ENCODE data around the gene PTTG1.
A peak's percentile ranks its signal among the peaks of the same experiment; 100 is the strongest.

PTTG1 gene

DNA sequence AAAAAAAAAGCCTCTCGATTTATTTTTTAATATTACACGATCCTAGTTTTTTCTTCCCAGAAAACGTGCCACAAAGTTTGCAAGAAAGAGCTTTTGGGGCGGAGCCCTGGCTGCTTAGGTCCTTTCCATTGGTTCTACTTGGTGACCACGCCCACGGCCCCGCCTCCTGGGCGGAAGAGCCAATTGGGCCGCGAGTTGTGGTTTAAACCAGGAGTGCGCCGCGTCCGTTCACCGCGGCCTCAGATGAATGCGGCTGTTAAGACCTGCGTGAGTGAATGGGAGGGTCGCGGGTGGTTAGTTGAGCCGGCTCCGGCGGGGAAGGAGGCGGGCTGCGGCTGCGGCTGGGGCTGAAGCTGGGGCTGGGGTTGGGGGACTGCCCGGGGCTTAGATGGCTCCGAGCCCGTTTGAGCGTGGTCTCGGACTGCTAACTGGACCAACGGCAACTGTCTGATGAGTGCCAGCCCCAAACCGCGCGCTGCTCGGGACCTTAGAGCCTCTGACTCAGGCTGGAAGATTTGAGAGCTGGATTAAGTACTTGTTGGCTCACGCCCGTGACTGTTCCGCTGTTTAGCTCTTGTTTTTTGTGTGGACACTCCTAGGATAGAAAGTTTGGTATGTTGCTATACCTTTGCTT lies at the start of gene PTTG1:
TSS of gene PTTG1 (plus strand) at position 231 of the 634 bp plus-strand sequence. CDS start 458 bp downstream, outside the sequence.
- DNase-seq (ENCODE audit: low read depth in 2 of 2) = peak; percentile 81 to 90

DNA sequence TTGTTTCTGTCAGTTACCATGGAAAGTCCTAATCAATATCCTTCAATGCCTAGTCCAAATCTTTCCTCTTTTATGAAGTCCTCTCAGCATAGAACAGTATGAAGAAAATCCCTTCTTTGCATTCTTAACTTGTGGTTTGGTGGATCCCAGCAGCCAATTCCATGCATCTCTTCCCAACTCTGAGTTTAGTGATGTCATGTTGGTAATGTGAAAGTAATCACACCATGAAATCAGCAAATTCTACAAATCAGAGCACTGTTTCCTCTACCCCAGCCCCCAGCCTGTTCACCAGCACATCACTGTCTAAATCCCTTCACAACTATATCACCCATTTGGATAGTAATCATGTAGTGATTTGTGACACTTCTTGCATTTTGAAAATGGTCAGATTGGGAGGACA lies 46.5 kb upstream of the PTTG1 start:
- no peak for DNase-seq (ENCODE audit: low read depth in 2 of 2)

DNA sequence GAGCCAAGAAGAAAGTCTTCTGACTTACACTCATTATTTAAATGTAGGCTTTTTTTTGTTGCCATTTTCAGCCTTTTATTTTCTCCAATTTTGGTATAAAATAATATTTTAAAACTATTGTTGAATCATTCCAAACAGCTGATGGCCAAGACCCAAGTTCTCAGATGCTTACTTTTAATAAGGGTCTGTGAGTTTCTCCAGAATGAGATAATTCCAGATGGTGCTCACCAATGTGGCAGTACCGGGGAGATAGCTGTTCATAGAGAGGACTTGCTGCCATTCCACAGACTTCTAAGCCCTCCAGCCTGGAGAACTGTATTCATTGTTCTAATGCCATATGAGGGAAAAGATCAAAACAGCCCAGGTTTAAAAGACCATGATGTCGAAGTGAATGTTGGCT lies 46.0 kb upstream of the PTTG1 start:
- no peak for DNase-seq (ENCODE audit: low read depth in 2 of 2)

GRCh38 chr5:160376416-160376815 lies 45.2 kb upstream of the PTTG1 start:
- DNase-seq (ENCODE audit: low read depth in 2 of 2) = no peak

DNA sequence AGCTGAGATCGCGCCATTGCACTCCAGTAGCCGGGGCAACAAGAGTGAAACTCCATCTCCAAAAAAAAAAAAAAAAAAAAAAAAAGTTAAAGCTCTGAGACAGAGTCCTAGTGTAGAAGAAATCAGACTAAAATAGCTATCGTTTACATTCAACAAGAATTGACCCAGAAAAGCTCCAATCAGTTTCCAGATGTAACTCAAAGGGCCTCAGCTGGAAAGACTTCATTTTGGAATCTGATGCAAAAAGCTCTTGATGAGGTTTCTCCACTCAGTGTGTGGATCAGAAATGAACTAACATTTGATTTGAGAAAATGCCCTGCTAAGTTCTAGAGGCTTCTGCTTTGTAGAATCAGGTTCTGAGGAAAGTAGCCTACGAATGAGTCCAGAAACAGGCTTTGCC lies 44.0 kb upstream of the PTTG1 start:
- DNase-seq (ENCODE audit: low read depth in 2 of 2) = no peak

GRCh38 chr5:160378330-160378729 lies 43.3 kb upstream of the PTTG1 start:
- DNase-seq (ENCODE audit: low read depth in 2 of 2) = no peak

DNA sequence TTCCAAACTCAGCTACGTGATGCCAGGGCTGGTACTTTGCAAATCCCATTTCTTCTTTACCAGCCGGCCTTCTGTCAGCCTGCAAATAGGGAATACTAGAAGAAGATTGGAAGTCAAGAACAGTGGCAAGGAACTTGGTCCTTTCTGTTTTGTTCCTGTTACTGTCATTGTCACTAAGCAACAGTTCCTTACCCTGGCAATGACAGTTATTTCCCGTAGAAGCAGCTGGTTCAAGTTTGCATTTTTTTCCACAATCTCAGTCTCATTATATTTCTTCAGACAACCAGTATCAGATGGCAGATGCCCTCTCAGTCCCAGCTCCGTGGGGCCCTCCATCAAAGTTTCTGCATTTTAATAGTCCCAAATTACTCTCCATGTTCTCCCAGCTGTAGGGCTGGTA lies 42.1 kb upstream of the PTTG1 start:
- no peak for DNase-seq (ENCODE audit: low read depth in 2 of 2)

DNA sequence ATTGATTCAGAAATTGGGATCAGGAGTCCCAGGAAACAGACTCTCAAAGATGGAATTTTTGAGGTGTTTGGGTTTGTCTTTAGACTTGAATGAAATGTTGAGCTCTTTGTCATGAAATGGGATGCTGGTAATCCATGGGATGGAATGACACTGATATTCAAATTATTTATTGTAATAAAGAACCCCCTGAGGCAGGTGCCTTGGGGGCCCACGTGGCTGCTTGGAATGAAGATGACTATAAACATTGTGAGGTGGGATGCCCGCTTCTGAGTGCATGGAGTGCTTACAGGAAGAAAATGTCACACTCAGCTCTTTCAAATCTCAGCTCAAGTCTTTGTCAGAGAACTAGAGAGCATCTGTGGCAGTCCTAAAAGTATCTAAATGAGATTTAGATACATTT lies 41.6 kb upstream of the PTTG1 start:
- no peak for DNase-seq (ENCODE audit: low read depth in 2 of 2)

DNA sequence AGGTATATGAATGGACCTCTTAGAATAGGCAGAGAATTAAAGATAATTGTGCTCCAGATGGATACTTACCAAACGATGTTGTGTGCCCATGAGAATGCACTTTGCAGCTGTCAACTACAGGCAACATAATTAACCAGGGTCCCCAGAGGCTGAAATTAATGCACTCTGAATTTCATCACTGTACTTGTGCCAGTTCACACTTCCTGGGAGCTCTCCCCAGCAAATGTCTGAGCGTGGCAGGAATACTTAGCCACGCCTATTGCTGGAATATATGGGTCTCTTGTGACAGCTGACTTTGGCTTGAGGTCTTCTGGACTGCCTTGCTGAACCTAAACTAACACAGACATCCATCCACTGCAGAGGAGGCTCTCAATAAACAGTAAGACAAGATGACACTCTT lies 39.3 kb upstream of the PTTG1 start:
- DNase-seq (ENCODE audit: low read depth in 2 of 2) = no peak

GRCh38 chr5:160384681-160385080 lies 37.0 kb upstream of the PTTG1 start:
- no peak for DNase-seq (ENCODE audit: low read depth in 2 of 2)

DNA sequence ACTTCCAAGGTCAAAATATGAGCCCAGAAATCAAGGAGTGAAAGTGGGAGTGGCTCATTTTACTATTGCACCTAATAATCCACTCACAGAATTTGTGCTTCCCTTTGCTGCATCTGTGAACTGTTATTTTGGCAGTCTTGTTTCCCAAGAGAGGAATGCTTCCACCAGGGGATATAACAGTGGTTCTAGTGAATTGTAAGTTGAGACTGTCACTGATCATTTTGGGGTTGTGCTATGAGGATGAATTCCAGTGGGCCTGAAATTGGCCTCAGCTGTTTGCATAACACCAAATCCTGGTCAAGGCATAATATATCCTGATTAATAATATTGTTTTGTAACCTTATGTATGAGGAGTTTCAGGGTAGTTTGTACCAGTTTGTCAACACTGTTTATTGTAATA lies 36.2 kb upstream of the PTTG1 start:
- no peak for DNase-seq (ENCODE audit: low read depth in 2 of 2)

DNA sequence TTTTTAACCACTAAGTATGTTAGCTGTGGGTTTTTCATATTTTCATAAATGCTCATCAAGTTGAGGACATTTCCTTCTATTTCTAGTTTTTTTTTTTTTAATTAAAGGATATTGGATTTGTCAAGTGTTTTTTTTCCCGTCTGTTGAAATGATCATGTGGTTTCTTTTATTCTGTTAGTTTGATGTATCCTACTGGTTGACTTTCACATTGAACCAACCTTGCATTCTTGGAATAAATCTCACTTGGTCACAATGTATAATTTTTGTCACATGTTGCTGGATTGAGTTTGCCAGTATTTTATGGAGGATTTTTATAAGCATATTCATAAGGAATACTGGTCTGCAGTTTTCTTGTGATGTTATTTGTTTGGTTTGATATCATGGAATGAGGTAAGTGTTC lies 34.2 kb upstream of the PTTG1 start:
- DNase-seq (ENCODE audit: low read depth in 2 of 2) = no peak

- no peak for DNase-seq (ENCODE audit: low read depth in 2 of 2)
These were observed 30.6 kb upstream of the PTTG1 start for GRCh38 chr5:160390787-160391696.

DNA sequence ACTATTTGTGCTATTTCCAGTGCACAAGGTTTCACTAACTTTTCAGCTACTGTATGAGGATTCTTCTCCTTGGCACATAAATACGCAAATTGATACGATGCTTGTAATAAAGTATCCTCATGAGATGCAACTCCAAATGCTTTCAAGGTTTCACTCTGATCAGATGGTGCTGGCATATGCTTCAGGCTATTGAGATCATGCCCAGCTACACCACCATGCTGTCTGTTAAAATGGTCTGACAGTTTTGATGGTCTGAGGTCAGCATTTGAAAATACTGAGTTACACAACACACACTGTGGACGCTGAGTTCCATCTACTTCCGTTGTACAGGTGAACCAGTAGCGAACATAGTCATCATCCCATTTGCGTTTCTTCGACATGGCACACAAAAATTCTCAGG lies 26.5 kb upstream of the PTTG1 start:
- no peak for DNase-seq (ENCODE audit: low read depth in 2 of 2)

- DNase-seq (ENCODE audit: low read depth in 2 of 2) = no peak
These were observed 24.2 kb upstream of the PTTG1 start for GRCh38 chr5:160397492-160397891.

DNA sequence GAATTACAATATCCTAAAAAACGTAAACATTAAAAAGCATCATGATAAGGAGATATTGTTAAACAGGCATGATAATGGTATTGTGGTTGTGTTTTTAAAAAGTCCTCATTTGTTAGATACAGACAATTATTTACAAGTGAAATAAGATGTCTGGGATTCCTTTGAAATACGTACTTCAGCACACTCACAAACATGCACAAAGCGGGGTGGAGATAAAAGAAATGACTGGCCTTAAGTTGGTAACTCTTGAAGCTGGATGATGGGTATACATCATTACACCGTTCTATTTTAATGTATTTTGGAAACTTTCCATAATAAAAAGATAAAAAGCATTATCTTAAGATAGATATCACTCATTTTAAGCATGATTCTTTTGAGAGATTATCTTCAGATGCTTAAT lies 22.8 kb upstream of the PTTG1 start:
- DNase-seq (ENCODE audit: low read depth in 2 of 2) = no peak

DNA sequence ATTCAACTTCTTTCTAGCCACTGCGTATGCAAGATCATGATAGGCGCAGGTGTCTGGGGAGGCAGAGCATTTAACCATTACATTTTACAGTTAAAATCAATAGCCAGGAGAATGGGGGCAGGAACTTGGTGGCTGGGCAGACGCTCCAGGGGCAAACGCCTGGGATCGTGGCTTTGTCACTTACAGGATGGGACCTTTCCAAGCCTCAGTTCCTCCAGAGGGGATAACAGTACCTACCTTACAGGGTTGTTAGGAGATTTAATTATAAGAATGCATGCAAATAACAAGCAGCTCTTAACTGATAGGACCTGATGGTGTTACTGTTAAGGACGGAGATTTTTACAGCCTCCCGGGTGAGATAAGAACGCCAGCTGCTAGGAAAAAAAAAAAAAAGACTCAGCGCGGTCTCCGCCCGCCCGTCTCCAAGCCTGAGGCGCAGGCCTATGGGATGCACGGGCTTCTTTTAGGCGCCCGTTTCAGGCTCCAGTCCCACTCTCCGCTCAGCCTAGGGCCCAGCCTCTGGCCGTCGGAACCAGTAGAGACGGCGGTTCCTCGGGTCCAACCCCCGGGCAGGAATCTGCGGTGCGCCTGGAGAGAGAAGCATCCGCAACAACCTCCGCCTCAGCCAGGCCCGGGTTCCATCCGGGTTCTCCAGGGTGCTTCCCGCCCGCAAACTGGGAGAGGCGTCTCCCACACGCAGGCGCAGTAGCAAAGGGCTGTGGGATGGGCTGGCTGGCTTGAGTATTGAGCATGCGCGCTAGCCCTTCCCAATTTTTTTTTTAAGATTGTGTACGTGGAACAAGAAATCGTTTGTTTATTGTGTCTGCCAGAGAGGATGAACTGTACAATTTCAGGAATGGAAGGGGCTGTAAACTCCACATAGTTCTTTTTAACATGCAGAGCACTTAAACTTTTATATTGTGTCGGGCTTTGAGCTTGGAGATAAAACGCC lies 22.0 kb upstream of the PTTG1 start, which contains the start of gene FAM200C:
TSS of gene FAM200C (minus strand) at position 653 of the 952 bp plus-strand sequence. CDS start 4,564 bp downstream, outside the sequence.
- DNase-seq (ENCODE audit: low read depth in 2 of 2) = peak; percentile 28 to 51

GRCh38 chr5:160418561-160419457 lies 2.8 kb upstream of the PTTG1 start, which contains the start of gene SLU7:
Gene SLU7, minus strand, starts transcription at chr5:160419081. Its CDS starts 3,787 bp downstream, at chr5:160415294.
- peak; percentile 88 to 90 for DNase-seq (ENCODE audit: low read depth in 2 of 2)

GRCh38 chr5:160419458-160420330 lies 2.0 kb upstream of the PTTG1 start:
- no peak for DNase-seq (ENCODE audit: low read depth in 2 of 2)

- no peak for DNase-seq (ENCODE audit: low read depth in 2 of 2)
These were observed 1.4 kb upstream of the PTTG1 start for GRCh38 chr5:160420331-160420610.

Measured in stimulated activated CD4-positive, alpha-beta T cell treated with anti-CD3 and anti-CD28 coated beads, Interleukin-1b, Interleukin-23, amount 100 ng/mL, for 4 hours (primary cell).